Motor neuron (in vitro differentiated cells): ENCODE measurements around the gene SRRT. TPM values are rescaled to one million over a fixed set of nuclear protein-coding genes. Genes with fewer than 3 reads are reported as not detected.

Experiments
- ATAC-seq, 8 experiments: fragments of 200-7000 bp; cut with Tn5 transposase; replicated peaks in 6 of 8; 2 replicates each; pipeline ENCODE4 v1.8.0; 2021; ENCODE audit warnings: mild to moderate bottlenecking in 8 of 8, moderate library complexity in 8 of 8
- H3K27ac ChIP-seq, 2 donors: fragments of 250-450 bp; sonication (Bioruptor Pico); 2 replicates each; pipeline ENCODE4 v1.9.0; 2021; ENCODE audit warnings: antibody characterized with exemption in 2 of 2, mild to moderate bottlenecking in 2 of 2, moderate library complexity in 1 of 2
- H3K4me1 ChIP-seq, 2 donors: fragments of 250-450 bp; sonication (Bioruptor Pico); replicated peaks in 1 of 2; 2 replicates each; pipeline ENCODE4 v1.6.1; 2021; ENCODE audit warnings: antibody characterized with exemption in 2 of 2, mild to moderate bottlenecking in 2 of 2, moderate library complexity in 1 of 2
- H3K4me3 ChIP-seq, 5 donors: fragments of 250-450 bp; sonication (Bioruptor Pico); 2 replicates each; pipeline ENCODE4 v1.9.0; 2021; ENCODE audit warnings: antibody characterized with exemption in 5 of 5, mild to moderate bottlenecking in 5 of 5, moderate library complexity in 4 of 5
- WGBS, 10 experiments: fragments of 450-650 bp; shearing (Covaris generic); methylation state at CpG; one replicate each; pipeline ENCODE4 v1.0.0; 2022; 5-methylcytosine and 5-hydroxymethylcytosine counted together
- in situ Hi-C, 9 experiments: fragments of 400-800 bp; cut with MboI; loops; one replicate each; pipeline ENCODE4 v1.15.0; 2021; ENCODE audit warnings: low sequenced_read_pairs in 9 of 9, low pct_unique_long_range_greater_than_20kb in 2 of 9; ENCODE audit not compliant: unreplicated experiment in 9 of 9
- total RNA-seq, 8 experiments: library from RNA; unstranded; fragments of 300-600 nt; gene quantifications; 2 replicates each; pipeline versions ENCODE4 v1.2.3 to v1.2.4, GENCODE V29; 2022

SRRT gene
- total RNA-seq, 8 experiments from 2014 or later, result 28.4 to 149 (median 57.0) TPM

DNA sequence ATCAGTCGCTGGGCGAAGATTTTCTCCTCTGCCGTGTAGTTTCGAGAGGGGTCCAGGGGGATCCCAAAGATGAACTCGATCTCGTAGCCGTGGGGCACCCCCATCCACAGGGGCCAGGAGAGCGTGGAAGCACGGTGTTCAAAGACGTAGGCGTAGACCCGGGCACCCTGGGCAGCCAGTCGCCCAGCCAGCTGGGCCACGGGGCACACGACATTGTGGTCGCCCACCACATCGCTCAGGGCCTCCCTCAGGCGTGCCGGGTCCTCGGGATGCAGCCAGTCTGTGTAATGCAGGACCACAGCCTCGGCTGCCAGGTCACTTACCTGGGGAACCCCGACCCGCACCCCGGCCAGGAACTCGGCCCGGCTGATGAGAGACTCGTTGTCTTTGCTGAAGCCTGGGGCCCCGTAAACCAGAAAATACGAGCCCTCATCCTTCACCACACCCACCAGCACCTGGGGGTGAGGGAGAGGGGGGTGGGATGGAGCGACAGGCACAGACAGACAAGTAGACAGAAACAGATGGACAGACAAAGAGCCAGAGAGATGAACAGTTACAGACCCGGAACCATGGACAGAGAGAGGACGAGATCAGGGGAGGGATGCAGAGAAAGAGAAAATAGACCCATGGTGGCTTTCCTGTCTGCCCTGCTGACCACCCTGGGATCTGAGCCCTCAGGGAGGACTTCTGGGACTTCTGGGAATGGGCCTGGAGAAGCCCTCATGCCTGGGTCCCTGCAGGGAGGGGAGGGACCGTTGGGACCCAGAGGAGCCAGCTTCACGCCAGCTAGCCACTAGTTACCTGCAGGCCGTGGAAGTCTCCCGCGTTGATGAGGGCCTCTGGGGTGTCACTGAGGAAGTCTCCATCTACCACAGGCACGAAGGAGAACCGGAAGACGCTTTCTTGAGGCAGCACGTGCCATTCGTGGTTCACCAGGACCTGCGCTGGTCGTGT, 17.7 kb downstream of the SRRT start:
- Histone ChIP-seq H3K4me1 (peaks cover 26 to 27% of the 10 kb centered on the region in 2 donors), H3K27ac (no peak overlapping the region), H3K4me3 (no peak overlapping the region)
- in situ Hi-C loops, result loop anchor here in 4 of 9 experiments (10.0 to 25.0 kb wide), 6 partner anchors 162 to 395 kb away; partner anchors contain the start of gene NAT16 (in 1 of the 4)
- no peak for ATAC-seq
- 76 to 94% (median 91%) methylated on average over 2 to 17 of the region's 44 CpGs; no CpG with 5 or more reads in 5 of the 10 experiments for WGBS, 10 experiments

DNA sequence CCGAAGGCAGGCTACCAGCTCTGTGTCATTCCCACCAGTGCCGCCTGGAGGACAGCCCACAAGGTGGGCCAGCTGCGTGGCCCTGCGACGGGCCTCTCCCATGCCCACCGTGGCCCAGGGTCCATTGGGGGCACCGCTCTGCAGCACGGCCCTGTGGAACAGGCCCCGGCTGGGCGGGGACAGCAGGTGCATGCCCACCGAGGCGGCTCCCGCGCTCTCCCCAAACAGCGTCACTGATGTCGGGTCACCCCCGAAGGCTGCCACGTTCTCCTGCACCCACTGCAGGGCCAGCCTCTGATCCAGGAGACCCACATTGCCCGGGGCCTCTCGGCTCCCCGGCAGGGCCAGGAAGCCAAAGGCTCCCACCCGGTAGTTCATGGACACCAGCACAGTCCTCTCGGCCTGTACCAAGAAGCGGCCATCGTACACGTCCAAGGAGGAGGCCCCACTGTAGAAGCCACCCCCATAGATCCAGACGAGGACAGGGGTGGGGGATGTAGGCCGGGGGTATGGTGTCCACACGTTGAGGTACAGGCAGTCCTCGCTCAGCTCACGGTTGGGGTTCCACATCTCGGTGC, 18.5 kb downstream of the SRRT start:
- Histone ChIP-seq H3K4me3 (no peak overlapping the region), H3K4me1 (peaks cover 19 to 21% of the 10 kb centered on the region in 2 donors), H3K27ac (no peak overlapping the region)
- 60 to 94% (median 89%) methylated on average over 1 to 9 of the region's 32 CpGs; no CpG with 5 or more reads in 6 of the 10 experiments for WGBS, 10 experiments
- ATAC-seq, result no peak
- in situ Hi-C loops, result loop anchor here in 4 of 9 experiments (10.0 to 25.0 kb wide), 6 partner anchors 161 to 394 kb away; partner anchors contain the start of gene NAT16 (in 1 of the 4)

DNA sequence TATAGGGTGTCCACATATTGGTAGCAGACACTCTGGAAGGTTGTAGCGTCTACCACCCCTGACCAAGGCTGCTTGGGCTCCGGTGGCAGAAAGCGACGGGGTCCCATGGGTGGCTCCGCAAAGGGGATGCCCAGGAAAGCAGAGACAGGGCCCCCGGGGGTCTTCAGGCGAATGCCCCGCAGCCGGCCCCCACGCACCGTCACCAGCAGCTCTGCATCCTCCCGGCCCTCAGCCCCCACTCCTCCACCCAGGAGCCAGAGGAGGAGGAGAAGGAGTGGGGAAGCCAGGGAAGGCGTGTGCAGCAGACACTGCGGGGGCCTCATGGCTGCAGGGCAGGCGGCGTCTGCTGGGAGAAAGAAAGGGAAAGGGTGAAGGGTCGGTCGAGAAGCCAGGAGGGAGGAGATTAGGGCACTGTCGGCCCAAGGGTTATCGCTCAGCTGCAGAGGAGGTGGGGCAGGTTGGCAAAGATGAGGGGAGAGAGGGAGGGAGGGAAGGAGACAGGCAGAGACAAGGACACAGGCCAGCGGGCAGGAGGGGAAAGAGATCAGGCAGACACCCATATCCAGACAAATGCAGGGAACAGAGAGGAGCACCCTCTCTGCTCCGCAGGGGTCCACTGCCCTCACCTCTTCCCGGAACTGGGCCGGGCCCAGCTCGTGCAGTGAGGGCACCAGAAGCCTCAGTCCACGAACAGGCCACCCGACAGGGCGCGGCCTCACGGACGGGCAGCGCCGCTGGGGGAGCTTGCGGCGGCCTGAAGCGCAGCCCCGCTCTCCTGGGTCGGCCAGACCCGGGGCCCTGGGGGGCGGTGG, 19.2 kb downstream of the SRRT start:
- Histone ChIP-seq H3K4me3 (peak overlapping the region; percentile 51 to 84 (median 68)), H3K4me1 (peaks cover 14 to 16% of the 10 kb centered on the region in 2 donors), H3K27ac (peak overlapping the region in 1 of 2 donors; percentile 24)
- ATAC-seq, result no peak
- in situ Hi-C loops, result loop anchor here in 4 of 9 experiments (10.0 to 25.0 kb wide), 6 partner anchors 161 to 393 kb away; partner anchors contain the start of gene NAT16 (in 1 of the 4)
- WGBS, 10 experiments, result 30 to 100% (median 56%) methylated on average over 1 to 5 of the region's 40 CpGs; no CpG with 5 or more reads in 6 of the 10 experiments

GRCh38 chr7:100894860-100895700, 20.2 kb downstream of the SRRT start:
- peak overlapping the region; percentile 51 to 84 (median 68) for H3K4me3 ChIP-seq
- ATAC-seq, result peak in 6 of 8 experiments; percentile 5 to 20 (median 6)
- peak overlapping the region; percentile 12 to 18 for H3K27ac ChIP-seq
- no CpG with 5 or more reads among the region's 83 CpGs for WGBS, 10 experiments
- H3K4me1 ChIP-seq, result peaks cover 13 to 16% of the 10 kb centered on the region in 2 donors
- in situ Hi-C loops, result loop anchor here in 5 of 9 experiments (5.0 to 25.0 kb wide), 7 partner anchors 160 to 392 kb away; partner anchors contain the start of gene NAT16 (in 1 of the 5)

- in situ Hi-C loops, result loop anchor here in 5 of 9 experiments (5.0 to 25.0 kb wide), 7 partner anchors 159 to 392 kb away; partner anchors contain the start of gene NAT16 (in 1 of the 5)
- WGBS, 10 experiments, result no CpG with 5 or more reads among the region's 32 CpGs
- Histone ChIP-seq H3K27ac (peak within 1 kb of the TSS; percentile 88 to 92), H3K4me1 (peaks cover 11 to 12% of the 10 kb centered on the region in 2 donors), H3K4me3 (peak within 1 kb of the TSS; percentile 51 to 84 (median 68))
- ATAC-seq, result peak; percentile 12 to 39 (median 23)
These were observed 20.7 kb downstream of the SRRT start, which contains the start of gene ACHE for GRCh38 chr7:100895701-100895955. Gene ACHE, minus strand, starts transcription at chr7:100895888. Its CDS starts 1,656 bp downstream, at chr7:100894232.

GRCh38 chr7:100895956-100896731, 21.2 kb downstream of the SRRT start:
- Histone ChIP-seq H3K27ac (peak overlapping the region; percentile 88 to 92), H3K4me3 (peak overlapping the region; percentile 51 to 84 (median 68)), H3K4me1 (peaks cover 6% of the 10 kb centered on the region in 2 donors)
- ATAC-seq, result peak; percentile 24 to 52 (median 46)
- WGBS, 10 experiments, result 0 to 8% (median 0%) methylated on average over 1 to 8 of the region's 54 CpGs; no CpG with 5 or more reads in 7 of the 10 experiments
- in situ Hi-C loops, result loop anchor here in 5 of 9 experiments (5.0 to 25.0 kb wide), 7 partner anchors 159 to 391 kb away; partner anchors contain the start of gene NAT16 (in 1 of the 5)

DNA sequence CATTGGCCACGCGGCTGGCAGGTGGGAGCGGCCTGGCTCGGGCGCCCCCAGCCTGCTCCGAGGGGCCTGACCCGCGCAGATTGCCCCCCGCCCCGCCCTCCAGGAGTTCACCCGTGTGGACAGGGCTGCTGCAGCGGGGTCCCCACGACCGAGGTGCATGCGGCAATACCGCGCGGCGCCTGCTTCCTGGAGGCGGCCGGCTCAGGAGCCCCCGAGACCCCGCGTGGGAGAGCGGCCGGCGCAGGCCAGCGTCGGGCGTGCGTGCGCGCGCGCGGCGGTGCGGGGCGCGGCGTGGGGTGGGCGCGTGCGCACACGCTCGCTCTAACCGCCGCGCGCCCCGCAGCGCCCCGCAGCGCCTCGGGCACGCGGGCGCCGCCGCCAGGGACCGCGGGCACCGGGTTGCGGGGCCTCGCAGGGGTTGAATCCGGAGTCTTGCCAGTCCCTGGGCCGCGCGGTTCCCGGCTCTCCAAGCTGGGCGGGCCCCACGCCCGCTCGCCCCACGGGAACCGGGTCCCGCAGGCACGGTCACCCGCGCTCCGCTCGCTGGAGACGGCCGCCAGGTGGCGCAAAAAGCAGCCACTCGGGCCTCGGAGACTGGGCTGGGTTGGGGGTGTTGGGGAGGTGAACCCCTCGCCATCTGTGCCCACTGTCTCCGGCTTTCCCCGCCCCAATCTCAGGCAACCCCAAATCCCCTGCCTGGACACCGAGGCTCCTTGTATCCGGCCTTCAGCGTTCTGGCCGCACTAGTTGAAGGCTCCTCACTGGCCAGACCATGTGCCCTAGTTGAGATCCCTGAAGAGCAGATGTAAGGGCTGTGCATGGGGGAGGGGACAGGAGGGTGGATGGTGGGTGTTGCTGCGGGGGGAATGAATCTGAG, 22.1 kb downstream of the SRRT start:
- H3K4me3 ChIP-seq, result peak overlapping the region; percentile 51 to 84 (median 68)
- in situ Hi-C loops, result loop anchor here in 5 of 9 experiments (5.0 to 25.0 kb wide), 7 partner anchors 158 to 390 kb away; partner anchors contain the start of gene NAT16 (in 1 of the 5)
- H3K4me1 ChIP-seq, result peaks cover 2% of the 10 kb centered on the region in 2 donors
- WGBS, 10 experiments, result 0% methylated on average over 3 of the region's 95 CpGs; no CpG with 5 or more reads in 9 of the 10 experiments
- H3K27ac ChIP-seq, result peak overlapping the region; percentile 88 to 92
- ATAC-seq, result peak; percentile 55 to 72 (median 63)

DNA sequence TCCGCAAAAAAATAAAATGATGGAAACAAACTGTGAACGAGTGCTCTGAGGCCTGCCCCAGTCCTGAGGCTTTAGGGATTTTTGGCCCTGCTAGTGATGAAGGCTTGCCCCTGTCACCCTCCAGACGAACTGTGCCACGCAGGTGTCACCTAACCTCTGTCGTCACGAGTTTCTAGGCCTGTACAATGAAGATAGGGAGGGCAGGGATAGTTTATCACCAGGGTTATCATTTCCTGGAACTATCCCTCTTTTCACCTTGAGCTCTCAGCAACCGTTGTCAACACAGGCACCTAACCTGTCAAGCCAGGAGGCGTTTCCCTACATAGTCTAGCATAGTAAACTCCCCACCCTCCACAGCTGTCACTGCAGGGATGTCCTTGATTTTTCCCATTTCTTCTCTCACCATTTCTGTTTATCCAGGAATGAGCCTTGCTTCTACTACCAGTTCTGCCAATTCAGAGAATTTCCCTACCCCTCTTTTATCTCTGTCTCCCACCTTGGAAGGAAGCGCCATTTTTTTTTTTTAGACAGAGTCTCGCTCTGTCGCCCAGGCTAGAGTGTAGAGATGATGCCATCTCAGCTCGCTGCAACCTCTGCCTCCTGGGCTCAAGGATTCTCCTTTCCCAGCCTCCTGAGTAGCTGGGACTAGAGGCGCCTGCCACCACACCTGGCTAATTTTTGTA, 23.0 kb downstream of the SRRT start:
- Histone ChIP-seq H3K27ac (no peak overlapping the region), H3K4me3 (peak overlapping the region in 1 of 5 donors; percentile 84), H3K4me1 (peaks cover 2% of the 10 kb centered on the region in 2 donors)
- in situ Hi-C loops, result loop anchor here in 5 of 9 experiments (5.0 to 25.0 kb wide), 7 partner anchors 157 to 389 kb away; partner anchors contain the start of gene NAT16 (in 1 of the 5)
- WGBS, 10 experiments, result 33 to 100% (median 84%) methylated on average over 1 to 6 of the region's 13 CpGs; no CpG with 5 or more reads in 1 of the 10 experiments
- ATAC-seq, result no peak

DNA sequence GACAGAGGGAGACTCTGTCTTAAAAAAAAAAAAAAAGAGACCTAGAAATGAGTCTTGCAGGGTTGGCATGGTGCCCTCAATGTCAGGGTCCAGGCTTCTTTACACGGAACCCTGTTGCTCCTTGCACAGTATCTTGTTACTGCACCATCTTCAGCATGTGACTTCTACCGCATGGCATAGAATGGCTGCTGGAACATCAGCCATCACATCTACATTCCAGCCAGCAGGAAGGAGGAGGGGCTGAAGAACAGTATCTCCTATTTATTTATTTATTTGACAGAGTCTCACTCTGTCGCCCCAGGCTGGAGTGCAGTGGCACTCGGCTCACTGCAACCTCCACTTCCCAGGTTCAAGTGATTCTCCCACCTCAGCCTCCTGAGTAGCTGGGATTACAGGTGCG, 24.5 kb downstream of the SRRT start:
- Histone ChIP-seq H3K4me3 (no peak overlapping the region), H3K4me1 (peaks cover 1 to 2% of the 10 kb centered on the region in 2 donors), H3K27ac (no peak overlapping the region)
- in situ Hi-C loops, result loop anchor here in 5 of 9 experiments (5.0 to 25.0 kb wide), 7 partner anchors 155 to 388 kb away; partner anchors contain the start of gene NAT16 (in 1 of the 5)
- no peak for ATAC-seq
- WGBS, 10 experiments, result 78 to 100% (median 100%) methylated on average over 1 to 5 of the region's 5 CpGs; no CpG with 5 or more reads in 1 of the 10 experiments
